ENCODE results near the gene PDLIM1.

DNA sequence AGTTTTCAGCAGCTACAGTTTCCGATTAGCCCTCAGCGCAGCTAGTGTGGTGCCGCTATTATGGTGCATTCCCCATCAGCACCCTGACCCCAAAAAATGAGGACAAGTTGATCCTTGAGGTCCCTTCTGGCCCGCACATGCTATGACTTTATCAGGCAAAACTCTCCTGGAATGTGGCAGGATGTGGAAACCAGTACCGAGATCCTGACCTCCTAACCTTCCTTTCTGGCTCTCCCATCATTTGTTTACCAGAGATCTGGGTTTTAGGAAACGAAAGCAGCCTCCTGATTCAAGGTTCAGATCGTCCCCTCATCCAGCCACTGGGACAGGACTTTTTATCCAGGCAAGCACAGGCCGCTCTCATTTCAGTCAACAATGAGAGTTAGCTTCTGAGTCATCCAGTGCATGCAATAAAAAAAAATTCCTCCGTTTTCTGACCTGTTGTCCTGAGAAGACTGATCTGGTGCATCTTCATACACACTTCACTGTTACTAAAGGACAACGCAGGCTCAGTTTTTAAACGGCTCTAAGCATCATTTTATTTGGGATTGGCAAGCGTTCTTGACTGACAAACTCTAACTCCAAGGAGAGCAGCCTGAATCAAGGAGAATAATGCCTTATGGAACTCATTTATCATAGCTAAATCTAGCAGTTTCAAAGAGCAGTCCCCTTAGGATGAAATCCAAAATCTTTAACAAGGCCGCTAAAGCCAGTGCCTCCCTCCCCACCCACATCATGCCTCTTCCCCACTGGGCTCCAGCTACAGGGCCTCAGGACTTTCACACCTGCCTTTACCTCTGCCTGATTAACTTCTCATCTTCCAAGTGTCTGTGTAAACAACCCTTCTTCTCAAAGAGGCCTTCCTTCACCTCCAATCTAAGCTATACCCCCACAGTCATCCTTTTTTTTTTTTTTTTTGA, 17.1 kb downstream of the PDLIM1 start:
- TF ChIP-seq, protein P1, sequence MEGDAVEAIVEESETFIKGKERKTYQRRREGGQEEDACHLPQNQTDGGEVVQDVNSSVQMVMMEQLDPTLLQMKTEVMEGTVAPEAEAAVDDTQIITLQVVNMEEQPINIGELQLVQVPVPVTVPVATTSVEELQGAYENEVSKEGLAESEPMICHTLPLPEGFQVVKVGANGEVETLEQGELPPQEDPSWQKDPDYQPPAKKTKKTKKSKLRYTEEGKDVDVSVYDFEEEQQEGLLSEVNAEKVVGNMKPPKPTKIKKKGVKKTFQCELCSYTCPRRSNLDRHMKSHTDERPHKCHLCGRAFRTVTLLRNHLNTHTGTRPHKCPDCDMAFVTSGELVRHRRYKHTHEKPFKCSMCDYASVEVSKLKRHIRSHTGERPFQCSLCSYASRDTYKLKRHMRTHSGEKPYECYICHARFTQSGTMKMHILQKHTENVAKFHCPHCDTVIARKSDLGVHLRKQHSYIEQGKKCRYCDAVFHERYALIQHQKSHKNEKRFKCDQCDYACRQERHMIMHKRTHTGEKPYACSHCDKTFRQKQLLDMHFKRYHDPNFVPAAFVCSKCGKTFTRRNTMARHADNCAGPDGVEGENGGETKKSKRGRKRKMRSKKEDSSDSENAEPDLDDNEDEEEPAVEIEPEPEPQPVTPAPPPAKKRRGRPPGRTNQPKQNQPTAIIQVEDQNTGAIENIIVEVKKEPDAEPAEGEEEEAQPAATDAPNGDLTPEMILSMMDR (IDR thresholded peaks at IDR 0.05) = no peak
- TF ChIP-seq POLR2A (IDR thresholded peaks at IDR 0.05) = no peak
- no peak for TF ChIP-seq EP300 (IDR thresholded peaks at IDR 0.05)

Measured in ovary (tissue), 3 donors.